Measurements from ENCODE around the gene EPM2A.

- TF ChIP-seq CTCF (conservative IDR thresholded peaks at IDR 0.05 in 1 of 2, IDR thresholded peaks at IDR 0.05 in 1 of 2; ENCODE audit: extremely low read depth in 1 of 2, insufficient read depth in 1 of 2, low read depth in 1 of 2, low read length in 2 of 2) (peak in 1 of 2 donors; percentile 14), EZH2 (IDR thresholded peaks at IDR 0.05; ENCODE audit: borderline replicate concordance, low read length) (no peak)
These were observed 2.1 kb downstream of the EPM2A start for GRCh38 chr6:145733207-145733606.
